Endodermal cell (in vitro differentiated cells): ENCODE results near the gene ARFGAP1. TPM values are rescaled to one million over a fixed set of nuclear protein-coding genes. Genes with fewer than 3 reads are reported as not detected.
A peak's percentile ranks its signal among the peaks of the same experiment; 100 is the strongest.

Experiments used
- DNase-seq: peaks from one replicate; pipeline ENCODE4 v3.0.0-alpha.2; 2017
- H3K27ac ChIP-seq: 2 replicates; pipeline ENCODE4 v1.5.1; 2013; ENCODE audit warnings: mild to moderate bottlenecking, low read depth, low read length, moderate library complexity
- H3K27me3 ChIP-seq: 2 replicates; pipeline ENCODE4 v1.6.1; 2013; ENCODE audit warnings: mild to moderate bottlenecking, low read length, moderate library complexity; ENCODE audit not compliant: insufficient read depth, control insufficient read depth, poor library complexity, severe bottlenecking
- H3K36me3 ChIP-seq: 2 replicates; pipeline ENCODE4 v1.7.0; 2013; ENCODE audit warnings: mild to moderate bottlenecking, low read length, moderate library complexity; ENCODE audit not compliant: control insufficient read depth, insufficient read depth
- H3K4me1 ChIP-seq: one replicate; pipeline ENCODE4 v1.7.0; 2013; ENCODE audit warnings: low read length; ENCODE audit not compliant: control insufficient read depth, insufficient read depth
- H3K4me3 ChIP-seq: 2 replicates; pipeline ENCODE4 v1.5.1; 2013; ENCODE audit warnings: mild to moderate bottlenecking, low read length, moderate library complexity
- H3K9ac ChIP-seq: 2 replicates; pipeline ENCODE4 v1.6.1; 2013; ENCODE audit warnings: mild to moderate bottlenecking, low read length, moderate library complexity; ENCODE audit not compliant: poor library complexity, severe bottlenecking; ENCODE audit errors: extremely low read depth
- H3K9me3 ChIP-seq: 2 replicates; pipeline ENCODE4 v1.6.1; 2013; ENCODE audit warnings: mild to moderate bottlenecking, low read length, moderate library complexity; ENCODE audit not compliant: control insufficient read depth
- H3K27ac Mint-ChIP-seq: 2 replicates; pipeline ENCODE4 v1.8.0; 2020; ENCODE audit warnings: mixed read lengths
- H3K27me3 Mint-ChIP-seq: 2 replicates; pipeline ENCODE4 v1.8.0; 2021; ENCODE audit warnings: mild to moderate bottlenecking, mixed read lengths; ENCODE audit not compliant: insufficient read depth
- H3K36me3 Mint-ChIP-seq: 2 replicates; pipeline ENCODE4 v1.8.0; 2020; ENCODE audit warnings: low read depth, mixed read lengths
- H3K4me1 Mint-ChIP-seq: 2 replicates; pipeline ENCODE4 v1.8.0; 2020; ENCODE audit warnings: mixed read lengths
- H3K4me3 Mint-ChIP-seq: 2 replicates; pipeline ENCODE4 v1.8.0; 2020; ENCODE audit warnings: mild to moderate bottlenecking, moderate library complexity, mixed read lengths
- H3K9me3 Mint-ChIP-seq: 2 replicates; pipeline ENCODE4 v1.8.0; 2020; ENCODE audit warnings: mild to moderate bottlenecking, mixed read lengths
- WGBS, 2 experiments: methylation state at CpG; one replicate each; pipeline versions ENCODE4 v1.1.5 to v1.1.7; 2013; ENCODE audit warnings: missing lambda C conversion rate in 2 of 2, mixed read lengths in 1 of 2; ENCODE audit not compliant: insufficient coverage in 1 of 2, insufficient read length in 1 of 2; 5-methylcytosine and 5-hydroxymethylcytosine counted together
- total RNA-seq, 2 donors: library from RNA; stranded (reverse); fragmentation: NEBNext Ultra II Directional in 1 of 2; extraction: Animal tissue kit (Norgen Biotek cat#: 25700) in 1 of 2; gene quantifications; 2 replicates in 1 of 2; 3 replicates in 1 of 2; pipeline ENCODE4 v1.2.1, GENCODE V29; 2021
- TF ChIP-seq, protein P1 (sequence below): fragments of 200-600 bp; sonication (generic); conservative IDR thresholded peaks from 2 replicates; pipeline ENCODE4 v1.5.0; 2021; ENCODE audit warnings: antibody characterized with exemption, mild to moderate bottlenecking

ARFGAP1 gene
- total RNA-seq, 2 donors from 2014 or later = 159 to 208 TPM

DNA sequence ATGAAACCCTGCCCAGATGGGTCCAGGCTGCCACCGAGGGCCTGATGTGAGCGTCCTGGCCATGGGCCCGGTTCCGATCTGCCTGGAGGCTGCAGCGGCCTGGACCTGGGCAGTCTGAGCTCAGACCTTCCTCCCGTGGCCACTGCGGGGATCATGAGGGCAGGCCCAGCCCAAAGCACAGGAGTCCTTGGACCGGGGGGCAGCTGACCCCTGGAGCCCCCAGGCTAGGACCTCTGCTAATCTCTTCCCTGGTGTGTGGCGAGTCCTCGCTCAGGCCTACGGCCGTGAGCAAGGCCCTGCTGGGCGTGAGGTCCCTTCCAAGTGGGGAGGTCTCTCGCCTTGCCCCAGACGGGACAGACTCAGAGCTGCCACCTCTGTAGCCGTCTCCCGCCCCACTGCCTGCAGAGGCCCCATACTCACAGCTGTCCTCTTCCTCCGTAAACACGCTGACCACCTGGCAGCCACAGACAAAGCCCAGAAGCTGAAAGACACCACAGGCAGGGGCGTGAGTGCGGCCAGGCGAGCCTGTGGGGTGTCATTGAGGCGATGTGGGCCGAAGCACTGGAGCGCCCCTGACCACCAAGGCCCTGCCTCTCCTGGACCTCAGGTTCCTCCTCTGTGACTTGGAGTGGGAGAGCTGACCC is 28.9 kb upstream of the ARFGAP1 start:
- Mint-ChIP-seq H3K9me3 (no peaks in the 10 kb centered on the region), H3K36me3 (no peaks in the 10 kb centered on the region), H3K4me3 (no peak overlapping the region), H3K27me3 (peaks cover 4% of the 10 kb centered on the region), H3K4me1 (no peaks in the 10 kb centered on the region), H3K27ac (no peak overlapping the region)
- no peak for DNase-seq
- Histone ChIP-seq H3K4me1 (no peaks in the 10 kb centered on the region), H3K9me3 (no peaks in the 10 kb centered on the region), H3K4me3 (no peak overlapping the region), H3K27ac (no peak overlapping the region), H3K27me3 (no peaks in the 10 kb centered on the region), H3K36me3 (no peaks in the 10 kb centered on the region), H3K9ac (no peak overlapping the region)
- TF ChIP-seq, protein P1, sequence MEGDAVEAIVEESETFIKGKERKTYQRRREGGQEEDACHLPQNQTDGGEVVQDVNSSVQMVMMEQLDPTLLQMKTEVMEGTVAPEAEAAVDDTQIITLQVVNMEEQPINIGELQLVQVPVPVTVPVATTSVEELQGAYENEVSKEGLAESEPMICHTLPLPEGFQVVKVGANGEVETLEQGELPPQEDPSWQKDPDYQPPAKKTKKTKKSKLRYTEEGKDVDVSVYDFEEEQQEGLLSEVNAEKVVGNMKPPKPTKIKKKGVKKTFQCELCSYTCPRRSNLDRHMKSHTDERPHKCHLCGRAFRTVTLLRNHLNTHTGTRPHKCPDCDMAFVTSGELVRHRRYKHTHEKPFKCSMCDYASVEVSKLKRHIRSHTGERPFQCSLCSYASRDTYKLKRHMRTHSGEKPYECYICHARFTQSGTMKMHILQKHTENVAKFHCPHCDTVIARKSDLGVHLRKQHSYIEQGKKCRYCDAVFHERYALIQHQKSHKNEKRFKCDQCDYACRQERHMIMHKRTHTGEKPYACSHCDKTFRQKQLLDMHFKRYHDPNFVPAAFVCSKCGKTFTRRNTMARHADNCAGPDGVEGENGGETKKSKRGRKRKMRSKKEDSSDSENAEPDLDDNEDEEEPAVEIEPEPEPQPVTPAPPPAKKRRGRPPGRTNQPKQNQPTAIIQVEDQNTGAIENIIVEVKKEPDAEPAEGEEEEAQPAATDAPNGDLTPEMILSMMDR = no peak
- WGBS, 2 experiments = 83 to 92% methylated on average over 19 to 25 of the region's 25 CpGs

DNA sequence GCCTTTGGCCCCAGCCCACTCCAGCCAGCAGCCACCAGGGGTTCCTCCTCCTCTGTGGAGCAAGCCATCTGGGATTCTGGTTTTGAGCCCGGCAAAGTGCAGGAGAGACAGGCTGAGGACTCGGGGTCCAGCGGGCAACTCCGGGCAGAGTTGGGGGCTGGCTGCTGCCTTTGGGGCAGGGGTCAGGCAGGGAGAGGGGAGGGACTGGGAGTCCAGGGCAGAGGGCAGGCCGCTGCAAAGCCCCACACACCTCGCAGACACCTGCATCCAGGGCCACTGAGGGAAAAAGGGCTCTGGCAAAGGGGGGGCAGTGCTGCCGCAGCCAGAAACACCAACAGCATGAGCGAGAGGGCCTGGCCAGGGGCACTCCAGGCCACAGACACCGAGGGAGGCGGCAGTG is 28.1 kb upstream of the ARFGAP1 start:
- Mint-ChIP-seq H3K36me3 (no peaks in the 10 kb centered on the region), H3K27ac (no peak overlapping the region), H3K27me3 (peaks cover 5% of the 10 kb centered on the region), H3K4me1 (no peaks in the 10 kb centered on the region), H3K9me3 (no peaks in the 10 kb centered on the region), H3K4me3 (no peak overlapping the region)
- TF ChIP-seq, protein P1 = no peak
- no peak for DNase-seq
- no peaks in the 10 kb centered on the region for H3K4me1 ChIP-seq
- 90 to 93% methylated on average over 7 to 10 of the region's 10 CpGs for WGBS, 2 experiments
- no peaks in the 10 kb centered on the region for H3K9me3 ChIP-seq
- H3K4me3 ChIP-seq = no peak overlapping the region
- no peak overlapping the region for H3K9ac ChIP-seq
- no peak overlapping the region for H3K27ac ChIP-seq
- H3K36me3 ChIP-seq = no peaks in the 10 kb centered on the region
- H3K27me3 ChIP-seq = no peaks in the 10 kb centered on the region

DNA sequence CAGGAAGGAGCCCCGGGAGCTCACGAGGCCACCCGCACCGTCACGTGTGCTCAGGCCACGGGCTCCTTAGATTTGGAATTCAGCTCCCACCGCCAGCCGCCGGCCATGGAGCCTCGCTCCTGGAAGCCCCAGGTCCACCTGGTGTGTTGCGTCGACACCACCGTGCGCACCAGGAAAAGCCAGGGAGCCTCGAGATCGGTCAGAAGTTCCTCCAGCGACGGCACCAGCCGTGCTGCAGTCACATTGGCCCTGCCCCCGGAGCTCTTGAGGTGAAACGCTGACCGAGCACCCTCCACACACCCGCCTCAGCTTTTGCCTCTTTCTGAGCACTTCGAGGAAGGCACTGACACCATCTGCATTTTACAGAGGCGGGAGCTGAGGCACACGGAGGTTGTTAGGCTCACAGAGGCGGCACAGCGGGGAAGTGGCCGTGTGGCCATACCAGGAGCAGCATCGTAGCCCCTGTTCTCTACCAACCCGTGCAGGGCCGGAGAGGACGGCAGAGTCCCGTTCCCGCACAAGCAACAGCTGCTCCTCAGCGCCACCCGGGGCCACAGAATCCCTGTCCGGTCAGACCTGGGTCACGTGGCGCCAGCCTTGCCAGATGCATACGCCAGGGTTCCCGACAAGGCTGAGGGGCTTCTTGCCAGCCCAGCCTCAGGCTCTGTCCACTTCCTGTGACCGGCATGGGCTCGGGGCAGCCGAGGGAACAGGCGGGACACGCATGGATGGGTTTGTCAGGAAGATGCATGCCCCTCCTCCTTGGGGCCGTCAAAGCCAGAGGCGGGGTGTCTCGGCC is 25.9 kb upstream of the ARFGAP1 start:
- WGBS, 2 experiments = 75 to 79% methylated on average over 33 to 50 of the region's 50 CpGs
- H3K27me3 Mint-ChIP-seq = peaks cover 14% of the 10 kb centered on the region
- H3K4me1 ChIP-seq = no peaks in the 10 kb centered on the region
- no peaks in the 10 kb centered on the region for H3K4me1 Mint-ChIP-seq
- peaks cover 1% of the 10 kb centered on the region for H3K27me3 ChIP-seq
- H3K27ac Mint-ChIP-seq = no peak overlapping the region
- no peak overlapping the region for H3K4me3 ChIP-seq
- peak; percentile 79 for DNase-seq
- H3K9me3 Mint-ChIP-seq = peaks cover 8% of the 10 kb centered on the region
- no peaks in the 10 kb centered on the region for H3K9me3 ChIP-seq
- H3K36me3 Mint-ChIP-seq = no peaks in the 10 kb centered on the region
- H3K36me3 ChIP-seq = no peaks in the 10 kb centered on the region
- no peak overlapping the region for H3K4me3 Mint-ChIP-seq
- H3K9ac ChIP-seq = no peak overlapping the region
- TF ChIP-seq, protein P1 = no peak
- H3K27ac ChIP-seq = no peak overlapping the region
